ENCODE measurements around the gene HSD17B1.
"Not testable (repeated sequence)": the region's sequence is repeated elsewhere in the genome, so short reads cannot be mapped to it uniquely, and the experiment has no call there.

DNA sequence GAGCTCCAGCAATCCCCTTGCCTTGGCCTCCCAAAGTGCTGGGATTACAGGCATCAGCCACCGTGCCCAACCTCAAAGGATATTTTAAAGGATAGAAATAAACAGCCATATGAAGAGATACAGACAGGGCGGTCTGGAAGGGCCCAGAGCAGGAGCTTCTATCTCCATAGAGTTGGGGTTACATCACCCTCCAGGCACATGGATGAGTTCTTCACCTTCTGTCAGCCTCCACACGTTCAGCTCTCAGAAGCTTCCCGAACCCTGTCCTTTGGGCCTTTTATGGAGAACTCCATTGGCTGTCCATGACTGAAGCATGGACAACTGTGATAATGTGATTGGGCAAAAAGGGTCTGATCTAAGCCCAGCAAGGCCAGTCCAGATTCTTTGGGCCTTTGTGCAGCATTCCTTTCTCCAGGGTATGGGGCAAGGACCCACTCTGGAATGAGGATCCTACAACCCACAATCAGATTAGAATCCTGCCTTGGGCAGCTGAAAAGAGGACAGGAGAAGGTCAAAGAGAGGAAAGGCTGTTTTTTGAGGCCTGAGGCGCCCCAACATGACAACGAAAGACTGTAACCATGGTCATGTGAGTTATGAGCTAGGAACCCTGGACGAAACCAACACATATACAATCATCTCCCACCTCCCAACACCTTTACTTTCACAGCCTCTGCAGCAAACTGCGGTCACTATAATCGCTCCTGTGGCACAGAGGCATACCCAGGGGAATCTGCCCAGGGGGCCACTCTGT is 6.8 kb upstream of the HSD17B1 start:
- TF ChIP-seq, protein P1, sequence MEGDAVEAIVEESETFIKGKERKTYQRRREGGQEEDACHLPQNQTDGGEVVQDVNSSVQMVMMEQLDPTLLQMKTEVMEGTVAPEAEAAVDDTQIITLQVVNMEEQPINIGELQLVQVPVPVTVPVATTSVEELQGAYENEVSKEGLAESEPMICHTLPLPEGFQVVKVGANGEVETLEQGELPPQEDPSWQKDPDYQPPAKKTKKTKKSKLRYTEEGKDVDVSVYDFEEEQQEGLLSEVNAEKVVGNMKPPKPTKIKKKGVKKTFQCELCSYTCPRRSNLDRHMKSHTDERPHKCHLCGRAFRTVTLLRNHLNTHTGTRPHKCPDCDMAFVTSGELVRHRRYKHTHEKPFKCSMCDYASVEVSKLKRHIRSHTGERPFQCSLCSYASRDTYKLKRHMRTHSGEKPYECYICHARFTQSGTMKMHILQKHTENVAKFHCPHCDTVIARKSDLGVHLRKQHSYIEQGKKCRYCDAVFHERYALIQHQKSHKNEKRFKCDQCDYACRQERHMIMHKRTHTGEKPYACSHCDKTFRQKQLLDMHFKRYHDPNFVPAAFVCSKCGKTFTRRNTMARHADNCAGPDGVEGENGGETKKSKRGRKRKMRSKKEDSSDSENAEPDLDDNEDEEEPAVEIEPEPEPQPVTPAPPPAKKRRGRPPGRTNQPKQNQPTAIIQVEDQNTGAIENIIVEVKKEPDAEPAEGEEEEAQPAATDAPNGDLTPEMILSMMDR (IDR thresholded peaks at IDR 0.05; ENCODE audit: insufficient read depth, low read depth, low read length), result not testable (repeated sequence)
- TF ChIP-seq EZH2 (IDR thresholded peaks at IDR 0.05; ENCODE audit: insufficient read depth, low read length), result not testable (repeated sequence)

Measured in astrocyte (in vitro differentiated cells and primary cell).